Erythroblast (primary cell): ENCODE measurements around the gene GSTA3.
"Not testable (repeated sequence)": the region's sequence is repeated elsewhere in the genome, so short reads cannot be mapped to it uniquely, and the experiment has no call there.

Experiments
- DNase-seq, 2 experiments: peaks; one replicate each; lab custom pipeline; 2025; lab: John Stamatoyannopoulos, UW
- GATA1 ChIP-seq: IDR thresholded peaks from 2 replicates; pipeline ENCODE4 v1.6.1; 2011; ENCODE audit warnings: low read depth, mild to moderate bottlenecking, control low read depth, low read length, moderate library complexity
- POLR2A ChIP-seq: IDR thresholded peaks from 2 replicates; pipeline ENCODE4 v1.6.1; 2011; ENCODE audit warnings: mild to moderate bottlenecking, low read length

Gene GSTA3

DNA sequence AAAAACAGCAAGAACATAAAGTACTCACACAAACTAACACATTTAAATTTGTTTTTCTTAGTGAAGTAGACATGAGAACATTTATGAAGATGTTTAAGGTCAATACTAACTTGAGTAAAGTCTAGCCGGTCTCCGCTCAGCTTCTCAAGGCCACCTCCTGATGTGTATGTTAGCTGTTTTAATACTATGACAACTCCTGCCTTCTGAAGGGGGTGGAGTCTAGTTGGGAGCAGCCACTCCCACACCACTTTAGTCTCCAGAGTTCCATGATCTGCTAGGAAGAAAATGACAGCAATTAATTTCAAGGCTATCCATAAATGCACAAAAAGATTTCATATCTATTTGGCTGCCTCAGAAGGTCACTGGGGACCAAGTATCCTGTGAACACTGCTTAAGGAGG lies at the start of gene GSTA3:
TSS of gene GSTA3 (minus strand) at position 168 of the 400 bp plus-strand sequence. CDS start 3,864 bp downstream, outside the sequence.
- no peak for DNase-seq
- no peak for TF ChIP-seq POLR2A
- TF ChIP-seq GATA1: no peak

DNA sequence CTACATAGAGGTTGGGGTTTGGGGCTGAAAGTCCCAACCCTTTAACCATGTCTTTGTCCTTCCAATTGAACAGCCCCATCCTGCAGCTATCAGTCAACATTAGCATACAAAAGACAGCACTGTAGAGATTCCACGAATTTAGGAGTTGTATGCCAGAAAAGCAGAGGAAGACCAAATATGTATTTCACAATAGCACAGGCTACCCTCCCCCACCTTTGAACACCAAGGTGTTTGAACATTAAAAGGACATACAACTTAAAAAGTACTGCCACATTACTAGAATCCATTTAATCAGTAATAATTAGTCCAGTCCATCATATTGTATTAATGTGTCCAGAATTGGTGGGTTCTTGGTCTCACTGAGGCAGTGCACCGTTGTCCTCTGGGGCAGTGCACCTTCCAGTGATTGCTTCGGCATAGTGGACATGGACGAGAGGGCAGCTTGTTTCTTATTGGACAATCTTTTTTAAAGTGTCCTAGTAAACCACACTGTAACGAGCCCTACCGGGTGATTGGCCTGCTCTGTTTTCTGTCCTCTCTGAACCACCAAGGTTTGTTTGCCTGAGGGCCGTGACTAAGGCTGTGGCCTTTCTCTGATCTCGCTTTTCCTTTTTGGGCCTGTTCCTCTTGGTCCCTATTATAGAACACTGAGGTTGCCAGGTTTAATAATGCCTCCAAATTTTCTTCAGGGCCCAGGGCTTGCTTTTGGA lies 49.2 kb upstream of the GSTA3 start:
- no peak for DNase-seq
- TF ChIP-seq POLR2A (no peak), GATA1 (no peak)

DNA sequence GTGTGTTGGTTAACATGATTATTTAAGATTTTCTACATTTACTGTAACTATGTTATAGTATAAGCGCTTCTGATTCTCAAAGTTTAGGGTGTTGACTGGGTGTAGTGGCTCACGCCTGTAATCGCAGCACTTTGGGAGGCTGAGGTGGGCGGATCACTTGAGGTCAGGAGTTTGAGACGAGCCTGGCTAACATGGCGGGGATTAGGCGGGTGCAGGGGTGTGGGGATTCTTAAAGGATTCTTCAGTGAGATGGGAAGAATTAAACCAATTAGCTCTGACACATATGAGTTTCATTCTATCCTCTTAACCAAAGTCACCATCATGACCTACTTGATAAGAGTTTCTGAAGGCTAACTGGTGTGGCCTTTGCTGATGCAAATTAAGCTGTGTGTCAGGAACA lies 46.4 kb upstream of the GSTA3 start:
- no peak for DNase-seq
- TF ChIP-seq GATA1 (no peak), POLR2A (no peak)

DNA sequence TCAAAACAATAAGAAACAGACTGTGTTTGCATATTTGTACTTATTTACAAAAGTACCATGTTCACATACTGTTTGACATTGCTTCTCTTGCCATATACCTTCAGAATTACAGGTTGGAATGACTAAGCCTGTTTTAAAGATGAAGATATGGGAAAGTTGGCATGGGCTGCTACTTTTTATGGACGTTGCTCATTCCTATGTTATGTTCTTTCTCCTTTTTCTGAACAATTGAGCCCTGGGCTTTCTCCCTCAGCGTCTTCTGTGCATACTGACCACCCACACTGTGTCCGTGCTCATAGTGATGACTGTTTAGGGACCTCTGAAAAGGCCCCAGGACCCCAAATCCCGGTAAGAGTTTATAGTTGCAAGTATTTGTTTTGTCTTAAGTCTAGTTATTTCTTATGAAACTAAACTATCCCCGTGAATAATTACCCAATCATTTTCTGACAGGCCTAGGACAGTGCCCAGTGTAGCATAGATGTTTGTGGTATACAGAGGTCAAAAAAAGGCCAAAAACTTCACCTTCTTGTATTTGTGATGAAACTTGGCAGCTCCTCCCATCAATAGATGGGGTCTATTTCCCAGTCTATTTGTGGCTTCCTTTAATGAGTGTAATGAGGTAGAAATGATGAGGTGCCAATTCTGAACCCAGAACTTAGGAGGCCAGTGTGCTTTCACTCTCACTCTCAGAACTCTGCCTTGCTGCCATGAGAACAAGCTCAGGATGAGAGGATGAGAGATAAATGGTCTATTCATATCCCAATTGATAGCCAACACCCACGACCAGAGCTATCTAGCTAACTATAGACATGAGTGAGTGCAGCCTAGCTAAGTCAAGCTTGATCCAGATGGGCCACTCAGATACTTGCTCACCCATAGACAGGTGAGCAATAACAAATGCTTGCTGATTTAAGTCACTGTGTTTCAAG lies 44.7 kb upstream of the GSTA3 start:
- no peak for DNase-seq
- TF ChIP-seq GATA1 (no peak), POLR2A (no peak)

DNA sequence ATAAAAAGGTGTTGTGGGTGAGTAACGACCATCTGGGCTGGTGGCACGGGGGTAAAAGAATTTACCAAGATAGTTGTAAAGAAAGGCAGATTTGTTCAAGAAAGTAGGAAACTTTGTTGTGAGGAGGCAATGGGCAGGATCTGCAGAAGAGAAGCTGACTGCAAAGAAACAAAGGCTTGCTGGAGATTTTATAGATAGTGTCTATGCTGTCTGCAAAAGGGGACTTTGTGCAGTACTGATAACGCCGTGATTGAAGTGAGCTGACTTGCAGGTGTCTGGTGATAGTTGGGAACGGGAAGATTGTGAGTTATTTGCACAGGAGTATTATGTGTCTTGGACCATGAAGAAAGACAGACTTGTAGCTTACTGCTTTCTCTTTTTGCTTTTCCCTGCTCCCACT lies 36.8 kb upstream of the GSTA3 start:
- peak in 1 of 2 experiments; percentile 22 for DNase-seq
- no peak for TF ChIP-seq POLR2A
- TF ChIP-seq GATA1: no peak

DNA sequence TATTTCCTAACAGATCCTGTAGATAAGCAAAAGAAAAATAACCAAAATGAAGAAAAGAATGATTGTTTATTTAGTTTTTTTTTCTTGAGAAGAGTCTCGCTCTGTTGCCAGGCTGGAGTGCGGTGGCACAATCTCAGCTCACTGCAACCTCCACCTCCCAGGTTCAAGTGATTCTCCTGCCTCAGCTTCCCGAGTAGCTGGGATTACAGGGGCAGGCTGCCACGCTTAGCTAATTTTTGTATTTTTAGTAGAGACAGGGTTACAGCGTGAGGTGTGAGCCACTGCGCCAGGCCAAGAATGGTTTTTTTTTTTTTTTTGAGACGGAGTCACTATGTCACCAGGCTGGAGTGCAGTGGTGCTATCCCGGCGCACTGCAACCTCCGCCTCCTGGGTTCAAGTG lies 33.3 kb upstream of the GSTA3 start:
- not testable (repeated sequence) for DNase-seq

DNA sequence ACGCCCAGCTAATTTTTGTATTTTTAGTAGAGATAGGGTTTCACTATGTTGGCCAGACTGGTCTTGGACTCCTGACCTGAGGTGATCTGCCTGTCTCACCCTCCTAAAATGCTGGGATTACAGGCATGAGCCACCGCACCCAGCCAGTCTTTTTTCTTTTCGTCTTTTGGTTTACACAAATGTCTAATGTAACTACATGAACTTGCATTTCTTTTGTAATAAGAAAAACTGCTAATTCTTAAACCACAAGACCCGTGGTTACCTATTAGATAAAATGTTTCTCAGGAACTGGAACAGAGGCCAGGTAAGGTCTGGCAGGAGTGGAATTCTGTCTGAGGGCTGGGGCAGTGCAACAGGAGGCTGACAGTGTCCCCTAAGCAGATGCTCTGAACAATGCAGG lies 32.7 kb upstream of the GSTA3 start:
- no peak for DNase-seq

DNA sequence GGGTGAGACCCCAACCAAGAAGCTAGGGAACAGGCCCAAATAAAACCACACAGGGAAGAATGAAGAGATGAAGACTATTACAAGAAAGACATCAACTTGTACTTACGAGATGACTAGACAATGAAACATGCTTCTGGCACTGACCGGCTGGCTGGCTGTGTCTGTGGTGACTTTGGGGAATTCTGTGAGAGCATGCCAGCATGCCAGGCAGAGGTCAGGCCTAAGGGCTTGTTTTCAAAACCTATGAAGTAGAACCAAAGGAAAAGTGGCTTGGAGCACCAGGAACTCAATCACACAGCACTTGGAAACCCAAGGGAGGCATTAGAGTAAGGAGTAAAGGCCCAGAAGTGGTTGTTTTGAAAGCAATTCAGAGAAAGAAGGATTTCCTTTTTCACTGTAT lies 28.4 kb upstream of the GSTA3 start:
- TF ChIP-seq POLR2A: no peak
- no peak for TF ChIP-seq GATA1
- no peak for DNase-seq

More for the DNA sequence above, 32.7 kb upstream of the GSTA3 start:
- TF ChIP-seq POLR2A (no peak), GATA1 (no peak)

DNA sequence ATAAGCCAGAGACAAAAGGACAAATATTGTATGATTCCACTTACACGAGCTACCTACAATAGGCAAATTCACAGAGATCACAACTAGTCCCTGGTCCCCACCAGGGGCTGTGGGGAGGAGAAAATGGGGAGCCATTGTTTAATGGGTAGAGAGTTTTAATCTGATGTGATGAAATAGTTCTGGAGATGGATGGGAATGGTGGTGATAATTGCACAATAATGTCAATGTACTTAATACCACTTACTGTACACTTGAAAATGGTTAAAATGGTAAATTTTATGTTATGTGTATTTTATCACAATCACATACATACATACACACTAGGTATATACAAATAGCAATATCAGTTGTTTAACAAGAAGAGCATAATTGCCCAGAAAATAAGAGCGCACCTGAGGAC lies 24.3 kb upstream of the GSTA3 start:
- no peak for DNase-seq
- TF ChIP-seq POLR2A (no peak), GATA1 (no peak)

DNA sequence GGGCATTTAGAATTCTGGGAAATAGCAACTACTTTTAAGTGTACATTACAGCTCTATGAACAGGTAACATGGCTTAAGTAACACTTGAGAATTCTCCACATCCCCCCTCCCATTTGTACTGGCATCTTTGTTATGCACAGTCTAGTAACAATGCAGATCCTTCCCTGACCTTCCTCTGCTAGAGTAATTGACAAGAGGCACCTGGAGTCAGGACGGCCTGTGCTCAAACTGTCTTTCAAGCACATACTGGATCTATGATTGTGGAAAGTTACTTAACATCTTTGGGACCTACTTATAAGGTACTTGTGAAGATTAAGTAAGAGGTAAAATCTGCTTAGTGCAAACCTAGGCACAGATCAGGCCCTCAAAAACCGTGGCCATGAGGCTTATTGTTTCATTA lies 21.9 kb upstream of the GSTA3 start:
- TF ChIP-seq GATA1 (no peak), POLR2A (no peak)

DNA sequence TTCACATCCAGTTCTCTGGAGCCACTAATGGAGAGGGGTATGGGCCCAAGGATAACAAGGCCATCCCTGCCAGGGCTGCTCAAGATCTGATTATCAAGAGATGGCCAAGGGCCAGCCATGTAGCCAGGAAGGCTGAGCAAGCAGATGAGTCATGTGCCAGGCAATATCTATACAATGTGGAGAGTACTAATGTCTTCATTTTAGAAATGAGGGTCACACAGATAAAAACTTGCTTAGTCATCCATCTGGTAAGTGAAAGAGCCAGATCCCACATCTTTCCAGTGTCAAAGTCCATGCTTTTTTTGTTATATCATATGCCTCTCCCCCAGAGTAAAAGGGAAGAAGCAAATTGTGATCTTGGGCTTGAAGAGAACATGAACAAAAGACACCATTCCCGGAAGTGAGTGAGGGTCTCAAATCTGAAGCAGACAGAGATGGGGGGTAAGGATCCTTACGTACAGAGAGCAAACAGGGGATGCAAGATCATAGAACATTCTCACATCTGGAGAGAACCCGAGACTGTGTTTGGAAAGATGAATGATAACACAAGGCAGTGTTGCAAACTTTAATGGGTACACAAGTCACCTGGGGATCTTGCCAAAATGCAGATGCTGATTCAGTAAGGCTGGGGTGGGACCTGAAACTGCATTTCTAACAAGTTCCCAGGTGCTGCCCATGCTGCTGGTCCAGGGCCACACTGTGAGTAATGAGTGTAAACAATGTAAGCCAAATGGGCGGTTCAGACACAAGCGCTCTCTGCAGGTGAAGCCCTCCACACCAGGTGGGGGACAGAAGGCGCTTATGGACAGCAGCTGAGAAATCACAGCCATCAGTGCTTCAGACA lies 20.0 kb upstream of the GSTA3 start:
- DNase-seq: peak; percentile 88 to 95
- TF ChIP-seq POLR2A: no peak
- peak; percentile 57 for TF ChIP-seq GATA1

More for the DNA sequence above, 21.9 kb upstream of the GSTA3 start:
- no peak for DNase-seq

DNA sequence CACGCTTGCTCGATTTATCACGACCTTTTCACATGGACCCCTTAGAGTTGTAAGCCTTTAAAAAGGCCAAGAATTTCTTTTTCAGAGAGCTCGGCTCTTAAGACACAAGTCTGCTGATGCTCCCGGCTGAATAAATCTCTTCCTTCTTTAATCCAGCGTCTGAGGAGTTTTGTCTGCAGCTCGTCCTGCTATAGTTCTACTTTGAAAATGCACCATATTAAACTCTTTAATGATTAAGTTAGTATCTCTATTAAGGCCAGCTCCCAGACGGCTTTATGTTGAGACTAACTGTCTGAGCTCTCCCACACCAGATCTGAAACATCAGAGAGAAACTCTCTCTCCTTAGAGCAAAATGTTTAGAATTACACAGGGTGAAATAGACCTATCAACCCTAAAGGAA lies 18.0 kb upstream of the GSTA3 start:
- DNase-seq: no peak
- no peak for TF ChIP-seq GATA1
- no peak for TF ChIP-seq POLR2A
